ENCODE measurements around the gene FKBP15.

The FKBP15 gene

DNA sequence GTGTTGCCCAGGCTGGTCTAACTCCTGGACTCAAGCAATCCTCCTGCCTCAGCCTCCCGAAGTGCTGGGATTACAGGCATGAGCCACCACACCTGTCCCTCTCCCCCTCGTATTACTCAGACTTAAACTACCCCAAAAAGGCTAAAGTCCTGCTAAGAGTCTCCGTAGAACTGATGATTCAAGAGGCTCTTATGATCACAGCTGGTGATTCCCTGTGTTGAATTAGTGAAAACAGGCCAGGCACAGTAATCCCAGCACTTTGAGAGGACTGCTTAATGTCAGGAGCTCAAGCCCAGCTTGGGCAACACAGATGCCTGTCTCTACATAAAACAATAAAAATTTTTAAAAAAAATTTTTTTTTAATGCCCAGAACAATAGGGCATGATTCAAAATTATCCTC lies 45.1 kb upstream of the FKBP15 start (continued):
- TF ChIP-seq, protein P1, sequence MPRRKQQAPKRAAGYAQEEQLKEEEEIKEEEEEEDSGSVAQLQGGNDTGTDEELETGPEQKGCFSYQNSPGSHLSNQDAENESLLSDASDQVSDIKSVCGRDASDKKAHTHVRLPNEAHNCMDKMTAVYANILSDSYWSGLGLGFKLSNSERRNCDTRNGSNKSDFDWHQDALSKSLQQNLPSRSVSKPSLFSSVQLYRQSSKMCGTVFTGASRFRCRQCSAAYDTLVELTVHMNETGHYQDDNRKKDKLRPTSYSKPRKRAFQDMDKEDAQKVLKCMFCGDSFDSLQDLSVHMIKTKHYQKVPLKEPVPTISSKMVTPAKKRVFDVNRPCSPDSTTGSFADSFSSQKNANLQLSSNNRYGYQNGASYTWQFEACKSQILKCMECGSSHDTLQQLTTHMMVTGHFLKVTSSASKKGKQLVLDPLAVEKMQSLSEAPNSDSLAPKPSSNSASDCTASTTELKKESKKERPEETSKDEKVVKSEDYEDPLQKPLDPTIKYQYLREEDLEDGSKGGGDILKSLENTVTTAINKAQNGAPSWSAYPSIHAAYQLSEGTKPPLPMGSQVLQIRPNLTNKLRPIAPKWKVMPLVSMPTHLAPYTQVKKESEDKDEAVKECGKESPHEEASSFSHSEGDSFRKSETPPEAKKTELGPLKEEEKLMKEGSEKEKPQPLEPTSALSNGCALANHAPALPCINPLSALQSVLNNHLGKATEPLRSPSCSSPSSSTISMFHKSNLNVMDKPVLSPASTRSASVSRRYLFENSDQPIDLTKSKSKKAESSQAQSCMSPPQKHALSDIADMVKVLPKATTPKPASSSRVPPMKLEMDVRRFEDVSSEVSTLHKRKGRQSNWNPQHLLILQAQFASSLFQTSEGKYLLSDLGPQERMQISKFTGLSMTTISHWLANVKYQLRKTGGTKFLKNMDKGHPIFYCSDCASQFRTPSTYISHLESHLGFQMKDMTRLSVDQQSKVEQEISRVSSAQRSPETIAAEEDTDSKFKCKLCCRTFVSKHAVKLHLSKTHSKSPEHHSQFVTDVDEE (CRISPR knock-in tag; IDR thresholded peaks at IDR 0.05), result no peak

DNA sequence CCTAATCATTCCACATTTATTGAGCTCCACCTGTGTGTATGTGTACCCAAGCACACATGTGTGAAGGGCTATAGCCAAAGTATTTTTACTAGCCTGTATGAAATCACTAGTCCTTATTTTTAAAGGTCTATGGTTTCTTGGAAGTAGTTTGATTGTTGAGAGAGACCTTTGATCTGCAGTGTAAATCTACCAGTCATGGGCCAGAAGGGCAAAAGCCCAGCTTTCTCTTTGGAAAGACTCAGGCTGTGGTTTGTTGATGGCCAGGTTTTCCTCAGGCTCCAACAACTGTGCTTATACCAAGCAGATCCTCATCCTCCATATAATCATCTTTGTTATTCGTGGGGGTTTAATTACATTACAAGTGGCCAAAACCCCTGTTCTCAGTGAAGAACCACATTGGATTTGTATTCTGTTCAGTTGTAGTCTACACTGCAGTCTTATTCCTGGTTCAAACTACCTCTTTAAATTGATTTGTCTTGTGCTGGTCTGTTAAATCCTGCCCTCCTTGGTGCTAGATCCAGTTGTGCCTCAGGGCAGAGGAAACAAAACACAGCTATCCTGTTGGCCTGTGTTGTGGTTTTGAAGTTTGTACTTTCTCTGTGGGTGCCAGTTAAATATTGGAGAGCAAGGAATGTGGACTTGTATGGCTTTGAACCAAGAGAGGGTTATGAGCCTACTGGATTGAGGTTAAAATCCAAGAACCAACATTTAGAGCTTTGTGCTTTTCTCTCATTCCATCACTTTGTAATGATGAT lies 41.0 kb upstream of the FKBP15 start:
- TF ChIP-seq ZNF70 (CRISPR knock-in tag; IDR thresholded peaks at IDR 0.05), result no peak
- no peak for TF ChIP-seq ZC3H10 (CRISPR knock-in tag; IDR thresholded peaks at IDR 0.05)
- TF ChIP-seq GLIS3 (CRISPR knock-in tag; IDR thresholded peaks at IDR 0.05), result no peak
- no peak for TF ChIP-seq CSDC2 (CRISPR knock-in tag; IDR thresholded peaks at IDR 0.05)
- TF ChIP-seq, protein P2, sequence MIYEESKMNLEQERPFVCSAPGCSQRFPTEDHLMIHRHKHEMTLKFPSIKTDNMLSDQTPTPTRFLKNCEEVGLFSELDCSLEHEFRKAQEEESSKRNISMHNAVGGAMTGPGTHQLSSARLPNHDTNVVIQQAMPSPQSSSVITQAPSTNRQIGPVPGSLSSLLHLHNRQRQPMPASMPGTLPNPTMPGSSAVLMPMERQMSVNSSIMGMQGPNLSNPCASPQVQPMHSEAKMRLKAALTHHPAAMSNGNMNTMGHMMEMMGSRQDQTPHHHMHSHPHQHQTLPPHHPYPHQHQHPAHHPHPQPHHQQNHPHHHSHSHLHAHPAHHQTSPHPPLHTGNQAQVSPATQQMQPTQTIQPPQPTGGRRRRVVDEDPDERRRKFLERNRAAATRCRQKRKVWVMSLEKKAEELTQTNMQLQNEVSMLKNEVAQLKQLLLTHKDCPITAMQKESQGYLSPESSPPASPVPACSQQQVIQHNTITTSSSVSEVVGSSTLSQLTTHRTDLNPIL (CRISPR knock-in tag; IDR thresholded peaks at IDR 0.05; ENCODE audit: low read depth), result no peak
- no peak for ATAC-seq

DNA sequence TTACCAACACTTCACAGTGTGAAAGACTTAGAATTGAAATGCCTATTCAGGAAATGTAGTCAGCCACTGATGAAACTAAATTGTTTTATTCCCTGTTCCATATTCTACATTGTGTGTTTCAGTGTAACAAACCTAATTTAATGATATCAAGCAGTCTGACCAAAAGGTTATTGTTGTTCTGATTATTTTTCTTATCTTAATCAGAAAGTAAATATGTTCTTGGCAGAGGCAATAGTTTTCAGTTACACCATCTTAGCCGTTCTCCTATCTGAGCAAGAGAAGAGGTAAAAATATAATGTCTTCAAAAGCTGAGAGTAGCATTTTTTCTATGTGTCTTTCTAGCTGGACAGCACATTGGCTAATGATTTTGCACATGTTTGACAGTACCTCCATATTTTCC lies 37.2 kb upstream of the FKBP15 start:
- TF ChIP-seq, protein P1 (CRISPR knock-in tag; IDR thresholded peaks at IDR 0.05), result no peak
- TF ChIP-seq ISL1 (CRISPR knock-in tag; IDR thresholded peaks at IDR 0.05) (no peak), BACH2 (CRISPR knock-in tag; IDR thresholded peaks at IDR 0.05; ENCODE audit: borderline replicate concordance) (no peak), ARNTL (CRISPR knock-in tag; IDR thresholded peaks at IDR 0.05; ENCODE audit: borderline replicate concordance, low read depth) (no peak), ZNF70 (CRISPR knock-in tag; IDR thresholded peaks at IDR 0.05) (no peak), TOX (CRISPR knock-in tag; IDR thresholded peaks at IDR 0.05; ENCODE audit: borderline replicate concordance) (no peak), TCF4 (CRISPR knock-in tag; IDR thresholded peaks at IDR 0.05; ENCODE audit: borderline replicate concordance) (no peak), GLIS3 (CRISPR knock-in tag; IDR thresholded peaks at IDR 0.05) (no peak), ZFP30 (CRISPR knock-in tag; IDR thresholded peaks at IDR 0.05) (no peak), OSR1 (CRISPR knock-in tag; IDR thresholded peaks at IDR 0.05) (no peak), RARB (CRISPR knock-in tag; IDR thresholded peaks at IDR 0.05) (no peak), CSDC2 (CRISPR knock-in tag; IDR thresholded peaks at IDR 0.05) (no peak), ZNF8 (CRISPR knock-in tag; IDR thresholded peaks at IDR 0.05) (no peak), ZFP3 (CRISPR knock-in tag; IDR thresholded peaks at IDR 0.05) (no peak), PPARA (CRISPR knock-in tag; IDR thresholded peaks at IDR 0.05; ENCODE audit: borderline replicate concordance) (no peak), ESRRG (CRISPR knock-in tag; IDR thresholded peaks at IDR 0.05) (no peak)
- TF ChIP-seq, protein P2 (CRISPR knock-in tag; IDR thresholded peaks at IDR 0.05; ENCODE audit: low read depth), result no peak
- TF ChIP-seq, protein P3, sequence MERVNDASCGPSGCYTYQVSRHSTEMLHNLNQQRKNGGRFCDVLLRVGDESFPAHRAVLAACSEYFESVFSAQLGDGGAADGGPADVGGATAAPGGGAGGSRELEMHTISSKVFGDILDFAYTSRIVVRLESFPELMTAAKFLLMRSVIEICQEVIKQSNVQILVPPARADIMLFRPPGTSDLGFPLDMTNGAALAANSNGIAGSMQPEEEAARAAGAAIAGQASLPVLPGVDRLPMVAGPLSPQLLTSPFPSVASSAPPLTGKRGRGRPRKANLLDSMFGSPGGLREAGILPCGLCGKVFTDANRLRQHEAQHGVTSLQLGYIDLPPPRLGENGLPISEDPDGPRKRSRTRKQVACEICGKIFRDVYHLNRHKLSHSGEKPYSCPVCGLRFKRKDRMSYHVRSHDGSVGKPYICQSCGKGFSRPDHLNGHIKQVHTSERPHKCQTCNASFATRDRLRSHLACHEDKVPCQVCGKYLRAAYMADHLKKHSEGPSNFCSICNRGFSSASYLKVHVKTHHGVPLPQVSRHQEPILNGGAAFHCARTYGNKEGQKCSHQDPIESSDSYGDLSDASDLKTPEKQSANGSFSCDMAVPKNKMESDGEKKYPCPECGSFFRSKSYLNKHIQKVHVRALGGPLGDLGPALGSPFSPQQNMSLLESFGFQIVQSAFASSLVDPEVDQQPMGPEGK (CRISPR knock-in tag; IDR thresholded peaks at IDR 0.05; ENCODE audit: borderline replicate concordance), result no peak
- TF ChIP-seq, protein P4, sequence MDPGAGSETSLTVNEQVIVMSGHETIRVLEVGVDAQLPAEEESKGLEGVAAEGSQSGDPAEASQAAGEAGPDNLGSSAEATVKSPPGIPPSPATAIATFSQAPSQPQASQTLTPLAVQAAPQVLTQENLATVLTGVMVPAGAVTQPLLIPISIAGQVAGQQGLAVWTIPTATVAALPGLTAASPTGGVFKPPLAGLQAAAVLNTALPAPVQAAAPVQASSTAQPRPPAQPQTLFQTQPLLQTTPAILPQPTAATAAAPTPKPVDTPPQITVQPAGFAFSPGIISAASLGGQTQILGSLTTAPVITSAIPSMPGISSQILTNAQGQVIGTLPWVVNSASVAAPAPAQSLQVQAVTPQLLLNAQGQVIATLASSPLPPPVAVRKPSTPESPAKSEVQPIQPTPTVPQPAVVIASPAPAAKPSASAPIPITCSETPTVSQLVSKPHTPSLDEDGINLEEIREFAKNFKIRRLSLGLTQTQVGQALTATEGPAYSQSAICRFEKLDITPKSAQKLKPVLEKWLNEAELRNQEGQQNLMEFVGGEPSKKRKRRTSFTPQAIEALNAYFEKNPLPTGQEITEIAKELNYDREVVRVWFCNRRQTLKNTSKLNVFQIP (CRISPR knock-in tag; IDR thresholded peaks at IDR 0.05; ENCODE audit: borderline replicate concordance, low read depth), result no peak
- TF ChIP-seq, protein P5, sequence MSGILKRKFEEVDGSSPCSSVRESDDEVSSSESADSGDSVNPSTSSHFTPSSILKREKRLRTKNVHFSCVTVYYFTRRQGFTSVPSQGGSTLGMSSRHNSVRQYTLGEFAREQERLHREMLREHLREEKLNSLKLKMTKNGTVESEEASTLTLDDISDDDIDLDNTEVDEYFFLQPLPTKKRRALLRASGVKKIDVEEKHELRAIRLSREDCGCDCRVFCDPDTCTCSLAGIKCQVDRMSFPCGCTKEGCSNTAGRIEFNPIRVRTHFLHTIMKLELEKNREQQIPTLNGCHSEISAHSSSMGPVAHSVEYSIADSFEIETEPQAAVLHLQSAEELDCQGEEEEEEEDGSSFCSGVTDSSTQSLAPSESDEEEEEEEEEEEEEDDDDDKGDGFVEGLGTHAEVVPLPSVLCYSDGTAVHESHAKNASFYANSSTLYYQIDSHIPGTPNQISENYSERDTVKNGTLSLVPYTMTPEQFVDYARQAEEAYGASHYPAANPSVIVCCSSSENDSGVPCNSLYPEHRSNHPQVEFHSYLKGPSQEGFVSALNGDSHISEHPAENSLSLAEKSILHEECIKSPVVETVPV (CRISPR knock-in tag; IDR thresholded peaks at IDR 0.05), result no peak
- no peak for ATAC-seq

All from SK-N-SH treated with all-trans-retinoic acid at 6 μM for 48 hours (cell line).